ENCODE results near the gene KLF5. TPM values are rescaled to one million over a fixed set of nuclear protein-coding genes. Genes with fewer than 3 reads are reported as not detected.

KLF5 gene
- total and polyA plus RNA-seq, 4 experiments from 2014 or later, result 0.83 to 5.4 (median 4.2) TPM

- H3K36me3 ChIP-seq (ENCODE audit: insufficient read depth, low read length), result no peaks in the 10 kb centered on the region
- peaks cover 11% of the 10 kb centered on the region for H3K27me3 ChIP-seq (ENCODE audit: insufficient read depth, low read length)
- ChIA-PET POLR2A (ENCODE audit: partially characterized antibody) (interaction anchor here (0.8 to 2.7 kb wide), 8 partner anchors 13 to 672 kb away, joined by 3 to 13 read pairs (median 4); partner anchors contain the start of genes DIS3 and PIBF1), CTCF (ENCODE audit: partially characterized antibody) (interaction anchor here (0.6 to 3.2 kb wide), 9 partner anchors 13 to 1010 kb away, joined by 3 to 14 read pairs (median 3); no protein-coding TSS in a partner anchor)
- DNase-seq, result peak in 4 of 5 donors; percentile 55 to 63 (median 57)
- H3K36me3 Mint-ChIP-seq, result peaks cover 3 to 5% of the 10 kb centered on the region in 2 donors
- peaks cover 14 to 30% (median 18%) of the 10 kb centered on the region in 4 donors for H3K4me1 Mint-ChIP-seq
- H3K27ac Mint-ChIP-seq, result peak overlapping the region in 4 of 7 donors; percentile 29 to 80 (median 70)
- peak overlapping the region; percentile 78 to 88 (median 86) for H3K4me3 Mint-ChIP-seq
- H3K9me3 ChIP-seq (ENCODE audit: control insufficient read depth in 1 of 2, low read length in 2 of 2), result no peaks in the 10 kb centered on the region
- no peak overlapping the region for H3K27ac ChIP-seq (ENCODE audit: low read depth, low read length)
- H3K27me3 Mint-ChIP-seq, result peaks cover 8 to 11% of the 10 kb centered on the region in 2 donors
- H3K4me1 ChIP-seq (ENCODE audit: insufficient read depth, low read length), result peaks cover 19% of the 10 kb centered on the region
- peak overlapping the region in 1 of 2 donors; percentile 60 for H3K4me3 ChIP-seq (ENCODE audit: low read length in 2 of 2)
- H3K9me3 Mint-ChIP-seq, result no peaks in the 10 kb centered on the region
- intact Hi-C loops (cut with micrococcal nuclease), result loop anchor here (5.0 kb wide), 1 partner anchor 643 kb away; no protein-coding TSS in a partner anchor
These were observed 850 bp downstream of the KLF5 start for GRCh38 chr13:73059460-73060250.

- peak in 2 of 5 donors; percentile 2 for DNase-seq
These were observed 1.7 kb downstream of the KLF5 start for GRCh38 chr13:73060251-73061160.

GRCh38 chr13:73061473-73061872 is 2.7 kb downstream of the KLF5 start:
- Histone ChIP-seq H3K27me3 (ENCODE audit: insufficient read depth, low read length) (peaks cover 5% of the 10 kb centered on the region), H3K9me3 (ENCODE audit: control insufficient read depth in 1 of 2, low read length in 2 of 2) (no peaks in the 10 kb centered on the region), H3K27ac (ENCODE audit: low read depth, low read length) (no peak overlapping the region), H3K36me3 (ENCODE audit: insufficient read depth, low read length) (no peaks in the 10 kb centered on the region), H3K4me3 (ENCODE audit: low read length in 2 of 2) (no peak overlapping the region), H3K4me1 (ENCODE audit: insufficient read depth, low read length) (peaks cover 19% of the 10 kb centered on the region)
- CTCF ChIA-PET (ENCODE audit: partially characterized antibody), result no interaction called here
- intact Hi-C loops (cut with micrococcal nuclease), result no loop called here
- Mint-ChIP-seq H3K9me3 (no peaks in the 10 kb centered on the region), H3K27me3 (no peaks in the 10 kb centered on the region), H3K4me1 (peaks cover 14 to 30% (median 18%) of the 10 kb centered on the region in 4 donors), H3K27ac (no peak overlapping the region), H3K36me3 (peaks cover 3 to 5% of the 10 kb centered on the region in 2 donors), H3K4me3 (peak overlapping the region in 1 of 8 donors; percentile 23)
- POLR2A ChIA-PET (ENCODE audit: partially characterized antibody), result no interaction called here
- DNase-seq, result no peak

More at GRCh38 chr13:73060251-73061160, 1.7 kb downstream of the KLF5 start:
- Histone ChIP-seq H3K27me3 (ENCODE audit: insufficient read depth, low read length) (peaks cover 11% of the 10 kb centered on the region), H3K27ac (ENCODE audit: low read depth, low read length) (no peak overlapping the region), H3K9me3 (ENCODE audit: control insufficient read depth in 1 of 2, low read length in 2 of 2) (no peaks in the 10 kb centered on the region), H3K36me3 (ENCODE audit: insufficient read depth, low read length) (no peaks in the 10 kb centered on the region), H3K4me3 (ENCODE audit: low read length in 2 of 2) (peak overlapping the region in 1 of 2 donors; percentile 41), H3K4me1 (ENCODE audit: insufficient read depth, low read length) (peaks cover 19% of the 10 kb centered on the region)
- Mint-ChIP-seq H3K27ac (peak overlapping the region in 2 of 7 donors; percentile 67 to 72), H3K27me3 (peaks cover 5 to 6% of the 10 kb centered on the region in 2 donors), H3K4me3 (peak overlapping the region; percentile 78 to 88 (median 86)), H3K4me1 (peaks cover 14 to 30% (median 18%) of the 10 kb centered on the region in 4 donors), H3K9me3 (no peaks in the 10 kb centered on the region), H3K36me3 (peaks cover 3 to 5% of the 10 kb centered on the region in 2 donors)
- CTCF ChIA-PET (ENCODE audit: partially characterized antibody), result interaction anchor here (0.6 to 3.2 kb wide), 6 partner anchors 13 to 1009 kb away, joined by 3 to 14 read pairs (median 4); no protein-coding TSS in a partner anchor
- intact Hi-C loops (cut with micrococcal nuclease), result no loop called here
- POLR2A ChIA-PET (ENCODE audit: partially characterized antibody), result interaction anchor here (1.4 to 2.7 kb wide), 2 partner anchors 655 to 663 kb away, joined by 4 to 13 read pairs; no protein-coding TSS in a partner anchor

GRCh38 chr13:73061876-73062275 is 3.1 kb downstream of the KLF5 start:
- no peak overlapping the region for H3K27ac Mint-ChIP-seq
- ChIA-PET CTCF (ENCODE audit: partially characterized antibody) (interaction anchor here (0.9 kb wide), 1 partner anchor 14 kb away, joined by 3 read pairs; no protein-coding TSS in a partner anchor), POLR2A (ENCODE audit: partially characterized antibody) (no interaction called here)
- H3K36me3 ChIP-seq (ENCODE audit: insufficient read depth, low read length), result no peaks in the 10 kb centered on the region
- peaks cover 3% of the 10 kb centered on the region for H3K27me3 ChIP-seq (ENCODE audit: insufficient read depth, low read length)
- H3K36me3 Mint-ChIP-seq, result peaks cover 3 to 5% of the 10 kb centered on the region in 2 donors
- peak overlapping the region in 2 of 8 donors; percentile 22 to 43 for H3K4me3 Mint-ChIP-seq
- H3K9me3 Mint-ChIP-seq, result no peaks in the 10 kb centered on the region
- intact Hi-C loops (cut with micrococcal nuclease), result no loop called here
- H3K4me1 ChIP-seq (ENCODE audit: insufficient read depth, low read length), result peaks cover 19% of the 10 kb centered on the region
- H3K27ac ChIP-seq (ENCODE audit: low read depth, low read length), result no peak overlapping the region
- DNase-seq, result no peak
- H3K4me3 ChIP-seq (ENCODE audit: low read length in 2 of 2), result no peak overlapping the region
- no peaks in the 10 kb centered on the region for H3K27me3 Mint-ChIP-seq
- H3K9me3 ChIP-seq (ENCODE audit: control insufficient read depth in 1 of 2, low read length in 2 of 2), result no peaks in the 10 kb centered on the region
- peaks cover 14 to 30% (median 18%) of the 10 kb centered on the region in 4 donors for H3K4me1 Mint-ChIP-seq

- Histone ChIP-seq H3K4me3 (ENCODE audit: low read length in 2 of 2) (no peak overlapping the region), H3K36me3 (ENCODE audit: insufficient read depth, low read length) (no peaks in the 10 kb centered on the region), H3K4me1 (ENCODE audit: insufficient read depth, low read length) (peaks cover 19% of the 10 kb centered on the region), H3K9me3 (ENCODE audit: control insufficient read depth in 1 of 2, low read length in 2 of 2) (no peaks in the 10 kb centered on the region), H3K27me3 (ENCODE audit: insufficient read depth, low read length) (peaks cover 3% of the 10 kb centered on the region), H3K27ac (ENCODE audit: low read depth, low read length) (no peak overlapping the region)
- ChIA-PET CTCF (ENCODE audit: partially characterized antibody) (interaction anchor here (0.9 kb wide), 1 partner anchor 13 kb away, joined by 3 read pairs; no protein-coding TSS in a partner anchor), POLR2A (ENCODE audit: partially characterized antibody) (no interaction called here)
- H3K4me3 Mint-ChIP-seq, result peak overlapping the region in 1 of 8 donors; percentile 11
- peaks cover 3 to 5% of the 10 kb centered on the region in 2 donors for H3K36me3 Mint-ChIP-seq
- H3K27me3 Mint-ChIP-seq, result no peaks in the 10 kb centered on the region
- peaks cover 14 to 30% (median 18%) of the 10 kb centered on the region in 4 donors for H3K4me1 Mint-ChIP-seq
- H3K9me3 Mint-ChIP-seq, result no peaks in the 10 kb centered on the region
- H3K27ac Mint-ChIP-seq, result no peak overlapping the region
- no peak for DNase-seq
- intact Hi-C loops (cut with micrococcal nuclease), result no loop called here
These were observed 3.7 kb downstream of the KLF5 start for GRCh38 chr13:73062468-73062867.

- intact Hi-C loops (cut with micrococcal nuclease), result no loop called here
These were observed 4.4 kb downstream of the KLF5 start for GRCh38 chr13:73063166-73063565.

More at GRCh38 chr13:73063166-73063565, 4.4 kb downstream of the KLF5 start:
- H3K4me3 ChIP-seq (ENCODE audit: low read length in 2 of 2), result no peak overlapping the region
- CTCF ChIA-PET (ENCODE audit: partially characterized antibody), result interaction anchor here (1.2 kb wide), 1 partner anchor 9 kb away, joined by 4 read pairs; no protein-coding TSS in a partner anchor
- Mint-ChIP-seq H3K27ac (no peak overlapping the region), H3K4me1 (peaks cover 12 to 29% (median 17%) of the 10 kb centered on the region in 4 donors), H3K9me3 (no peaks in the 10 kb centered on the region), H3K27me3 (no peaks in the 10 kb centered on the region), H3K4me3 (no peak overlapping the region), H3K36me3 (peaks cover 3 to 5% of the 10 kb centered on the region in 2 donors)
- POLR2A ChIA-PET (ENCODE audit: partially characterized antibody), result no interaction called here
- no peak for DNase-seq
- H3K27me3 ChIP-seq (ENCODE audit: insufficient read depth, low read length), result no peaks in the 10 kb centered on the region
- H3K27ac ChIP-seq (ENCODE audit: low read depth, low read length), result no peak overlapping the region
- no peaks in the 10 kb centered on the region for H3K36me3 ChIP-seq (ENCODE audit: insufficient read depth, low read length)
- no peaks in the 10 kb centered on the region for H3K9me3 ChIP-seq (ENCODE audit: control insufficient read depth in 1 of 2, low read length in 2 of 2)
- peaks cover 15% of the 10 kb centered on the region for H3K4me1 ChIP-seq (ENCODE audit: insufficient read depth, low read length)

All from CD4-positive, alpha-beta memory T cell (primary cell).